ENCODE results near the gene ACTG2.

The ACTG2 gene

GRCh38 chr2:73961823-73962615 lies 69.2 kb downstream of the ACTG2 start:
- no peak for TF ChIP-seq EZH2phosphoT487 (IDR thresholded peaks at IDR 0.05; ENCODE audit: low read length)
- no peak for TF ChIP-seq CTCF (IDR thresholded peaks at IDR 0.05; ENCODE audit: low read length)
- no peak for TF ChIP-seq EZH2 (optimal IDR thresholded peaks at IDR 0.05; ENCODE audit: low read depth, low read length)
- Histone ChIP-seq H3K9me3 (replicated peaks; ENCODE audit: insufficient read depth, low read length) (no peaks in the 10 kb centered on the region), H3K4me3 (ENCODE audit: low read length) (no peak overlapping the region), H3K36me3 (replicated peaks; ENCODE audit: insufficient read depth, low read length) (0 out of 2 replicates have a peak, but pooled peaks cover 3% of the 10 kb centered on the region), H3K4me1 (ENCODE audit: low read length) (no peaks in the 10 kb centered on the region), H3K4me2 (ENCODE audit: low read depth, low read length) (no peak overlapping the region), H3K9me2 (replicated peaks; ENCODE audit: insufficient read depth, low read length) (no peaks in the 10 kb centered on the region), H3K9ac (ENCODE audit: low read length) (no peak overlapping the region), H4K20me1 (ENCODE audit: insufficient read depth, low read length) (no peaks in the 10 kb centered on the region), H3F3A (ENCODE audit: insufficient read depth, low read length) (no peaks in the 10 kb centered on the region), H3K79me2 (ENCODE audit: low read length) (no peaks in the 10 kb centered on the region), H2AFZ (ENCODE audit: low read length) (no peak overlapping the region), H3K27me3 (replicated peaks; ENCODE audit: insufficient read depth, low read length) (no peaks in the 10 kb centered on the region), H3K27ac (ENCODE audit: low read length) (no peak overlapping the region)
- DNase-seq, result no peak

GRCh38 chr2:73962798-73963197 lies 70.0 kb downstream of the ACTG2 start:
- no peaks in the 10 kb centered on the region for H3K4me1 ChIP-seq (ENCODE audit: low read length)
- H2AFZ ChIP-seq (ENCODE audit: low read length), result no peak overlapping the region
- no peaks in the 10 kb centered on the region for H3K9me2 ChIP-seq (replicated peaks; ENCODE audit: insufficient read depth, low read length)
- H3K79me2 ChIP-seq (ENCODE audit: low read length), result no peaks in the 10 kb centered on the region
- no peaks in the 10 kb centered on the region for H3K9me3 ChIP-seq (replicated peaks; ENCODE audit: insufficient read depth, low read length)
- no peak overlapping the region for H3K4me2 ChIP-seq (ENCODE audit: low read depth, low read length)
- no peaks in the 10 kb centered on the region for H3F3A ChIP-seq (ENCODE audit: insufficient read depth, low read length)
- no peak overlapping the region for H3K27ac ChIP-seq (ENCODE audit: low read length)
- no peaks in the 10 kb centered on the region for H3K27me3 ChIP-seq (replicated peaks; ENCODE audit: insufficient read depth, low read length)
- no peak overlapping the region for H3K4me3 ChIP-seq (ENCODE audit: low read length)
- DNase-seq, result no peak
- no peaks in the 10 kb centered on the region for H4K20me1 ChIP-seq (ENCODE audit: insufficient read depth, low read length)
- H3K9ac ChIP-seq (ENCODE audit: low read length), result no peak overlapping the region
- H3K36me3 ChIP-seq (replicated peaks; ENCODE audit: insufficient read depth, low read length), result 0 out of 2 replicates have a peak, but pooled peaks cover 3% of the 10 kb centered on the region
- TF ChIP-seq EZH2 (optimal IDR thresholded peaks at IDR 0.05; ENCODE audit: low read depth, low read length) (no peak), EZH2phosphoT487 (IDR thresholded peaks at IDR 0.05; ENCODE audit: low read length) (no peak), CTCF (IDR thresholded peaks at IDR 0.05; ENCODE audit: low read length) (no peak)

- Histone ChIP-seq H3K9me2 (replicated peaks; ENCODE audit: insufficient read depth, low read length) (no peaks in the 10 kb centered on the region), H3K27me3 (replicated peaks; ENCODE audit: insufficient read depth, low read length) (no peaks in the 10 kb centered on the region), H3K4me2 (ENCODE audit: low read depth, low read length) (no peak overlapping the region), H3K9ac (ENCODE audit: low read length) (no peak overlapping the region), H4K20me1 (ENCODE audit: insufficient read depth, low read length) (no peaks in the 10 kb centered on the region), H3K4me1 (ENCODE audit: low read length) (no peaks in the 10 kb centered on the region), H2AFZ (ENCODE audit: low read length) (no peak overlapping the region), H3K4me3 (ENCODE audit: low read length) (no peak overlapping the region), H3F3A (ENCODE audit: insufficient read depth, low read length) (no peaks in the 10 kb centered on the region), H3K27ac (ENCODE audit: low read length) (no peak overlapping the region), H3K9me3 (replicated peaks; ENCODE audit: insufficient read depth, low read length) (no peaks in the 10 kb centered on the region), H3K79me2 (ENCODE audit: low read length) (no peaks in the 10 kb centered on the region), H3K36me3 (replicated peaks; ENCODE audit: insufficient read depth, low read length) (0 out of 2 replicates have a peak, but pooled peaks cover 3% of the 10 kb centered on the region)
- no peak for TF ChIP-seq CTCF (IDR thresholded peaks at IDR 0.05; ENCODE audit: low read length)
- TF ChIP-seq EZH2phosphoT487 (IDR thresholded peaks at IDR 0.05; ENCODE audit: low read length), result no peak
- TF ChIP-seq EZH2 (optimal IDR thresholded peaks at IDR 0.05; ENCODE audit: low read depth, low read length), result no peak
- DNase-seq, result no peak
These were observed 70.7 kb downstream of the ACTG2 start for GRCh38 chr2:73963385-73964120.

Data from MM.1S (cell line).